ENCODE measurements around the gene DYRK2.
"Not testable (repeated sequence)": the region's sequence is repeated elsewhere in the genome, so short reads cannot be mapped to it uniquely, and the experiment has no call there.

DYRK2 gene

GRCh38 chr12:67669934-67670631 is 21.5 kb downstream of the DYRK2 start:
- DNase-seq (ENCODE audit: low spot score) = no peak
- TF ChIP-seq CTCF (IDR thresholded peaks at IDR 0.05; ENCODE audit: extremely low read depth, missing control alignments) = no peak

GRCh38 chr12:67671419-67671818 is 22.9 kb downstream of the DYRK2 start:
- no peak for TF ChIP-seq CTCF (IDR thresholded peaks at IDR 0.05; ENCODE audit: extremely low read depth, missing control alignments)
- no peak for DNase-seq (ENCODE audit: low spot score)

GRCh38 chr12:67671892-67672291 is 23.3 kb downstream of the DYRK2 start:
- no peak for TF ChIP-seq CTCF (IDR thresholded peaks at IDR 0.05; ENCODE audit: extremely low read depth, missing control alignments)
- DNase-seq (ENCODE audit: low spot score) = no peak

GRCh38 chr12:67672507-67672906 is 24.0 kb downstream of the DYRK2 start:
- not testable (repeated sequence) for DNase-seq (ENCODE audit: low spot score)

- not testable (repeated sequence) for DNase-seq (ENCODE audit: low spot score)
These were observed 25.0 kb downstream of the DYRK2 start for GRCh38 chr12:67673509-67673908.

GRCh38 chr12:67674417-67674816 is 25.9 kb downstream of the DYRK2 start:
- TF ChIP-seq CTCF (IDR thresholded peaks at IDR 0.05; ENCODE audit: extremely low read depth, missing control alignments) = no peak
- no peak for DNase-seq (ENCODE audit: low spot score)

GRCh38 chr12:67676624-67677023 is 28.1 kb downstream of the DYRK2 start:
- no peak for DNase-seq (ENCODE audit: low spot score)

GRCh38 chr12:67677166-67677565 is 28.6 kb downstream of the DYRK2 start:
- no peak for DNase-seq (ENCODE audit: low spot score)
- no peak for TF ChIP-seq CTCF (IDR thresholded peaks at IDR 0.05; ENCODE audit: extremely low read depth, missing control alignments)

More at GRCh38 chr12:67676624-67677023, 28.1 kb downstream of the DYRK2 start:
- TF ChIP-seq CTCF (IDR thresholded peaks at IDR 0.05; ENCODE audit: extremely low read depth, missing control alignments) = no peak

Data from GM20000 (cell line).